Lower leg skin (tissue), 3 donors: Measurements from ENCODE around the gene OR5A2.

ENCODE experiments used
- CTCF ChIP-seq, 3 donors: fragments of 450-650 bp; IDR thresholded peaks; one replicate each; pipeline ENCODE4 v1.5.1; 2016; ENCODE audit warnings: antibody characterized with exemption in 3 of 3, mild to moderate bottlenecking in 3 of 3, moderate library complexity in 2 of 3
- POLR2A ChIP-seq, 2 donors: fragments of 450-650 bp; IDR thresholded peaks; one replicate each; pipeline ENCODE4 v1.6.1; 2016 to 2017; ENCODE audit warnings: antibody characterized with exemption in 2 of 2, mild to moderate bottlenecking in 1 of 2, moderate library complexity in 1 of 2

- TF ChIP-seq CTCF (IDR thresholded peaks at IDR 0.05) = no peak
- no peak for TF ChIP-seq POLR2A (IDR thresholded peaks at IDR 0.05)
Measured at GRCh38 chr11:59425131-59425530, 1.1 kb downstream of the OR5A2 start.
